ENCODE measurements around the gene ZNF627. TPM values are rescaled to one million over a fixed set of nuclear protein-coding genes. Genes with fewer than 3 reads are reported as not detected.

The ZNF627 gene
- total and polyA plus RNA-seq, 10 donors, result 4.5 to 14.5 (median 11.9) TPM

- no peak for TF ChIP-seq POLR2A (IDR thresholded peaks at IDR 0.05)
- TF ChIP-seq CTCF (IDR thresholded peaks at IDR 0.05 in 8 of 11, conservative IDR thresholded peaks at IDR 0.05 in 3 of 11), result peak in 6 of 11 experiments; percentile 3 to 58 (median 46)
- TF ChIP-seq POLR2AphosphoS5 (IDR thresholded peaks at IDR 0.05), result no peak
- Histone ChIP-seq H3K27ac (no peak overlapping the region), H3K27me3 (replicated peaks in 1 of 7) (no peaks in the 10 kb centered on the region), H3K9me3 (no peaks in the 10 kb centered on the region), H3K36me3 (no peaks in the 10 kb centered on the region), H3K4me3 (no peak overlapping the region), H3K4me1 (peaks cover 4 to 42% (median 19%) of the 10 kb centered on the region in 6 donors)
- intact Hi-C loops (cut with DNase I; ENCODE audit: low total_unique reads), result loop anchor here (5.0 kb wide), 1 partner anchor 346 kb away; no protein-coding TSS in a partner anchor
- 76 to 87% (median 81%) methylated on average over 13 of the region's 13 CpGs for WGBS, 5 donors
- no peak for DNase-seq
These were observed 9.2 kb upstream of the ZNF627 start for GRCh38 chr19:11587975-11588631.

GRCh38 chr19:11594084-11594483, 3.2 kb upstream of the ZNF627 start:
- H3K9me3 ChIP-seq, result no peaks in the 10 kb centered on the region
- no peak overlapping the region for H3K4me3 ChIP-seq
- DNase-seq, result no peak
- TF ChIP-seq POLR2AphosphoS5 (IDR thresholded peaks at IDR 0.05), result no peak
- no peak for TF ChIP-seq POLR2A (IDR thresholded peaks at IDR 0.05)
- no peak for TF ChIP-seq CTCF (IDR thresholded peaks at IDR 0.05 in 8 of 11, conservative IDR thresholded peaks at IDR 0.05 in 3 of 11)
- H3K4me1 ChIP-seq, result peaks cover 9 to 28% (median 13%) of the 10 kb centered on the region in 6 donors
- 76 to 92% (median 85%) methylated on average over 4 of the region's 4 CpGs for WGBS, 5 donors
- no peaks in the 10 kb centered on the region for H3K27me3 ChIP-seq (replicated peaks in 1 of 7)
- intact Hi-C loops (cut with DNase I; ENCODE audit: low total_unique reads), result no loop called here
- no peak overlapping the region for H3K27ac ChIP-seq
- no peaks in the 10 kb centered on the region for H3K36me3 ChIP-seq

GRCh38 chr19:11596156-11596555, 1.1 kb upstream of the ZNF627 start:
- H3K9me3 ChIP-seq, result no peaks in the 10 kb centered on the region
- intact Hi-C loops (cut with DNase I; ENCODE audit: low total_unique reads), result no loop called here
- H3K4me3 ChIP-seq, result peak overlapping the region in 1 of 8 donors; percentile 77
- no peaks in the 10 kb centered on the region for H3K36me3 ChIP-seq
- peak overlapping the region in 6 of 8 donors; percentile 13 to 92 (median 89) for H3K27ac ChIP-seq
- TF ChIP-seq POLR2AphosphoS5 (IDR thresholded peaks at IDR 0.05) (peak in 2 of 3 donors; percentile 47 to 69), CTCF (IDR thresholded peaks at IDR 0.05 in 8 of 11, conservative IDR thresholded peaks at IDR 0.05 in 3 of 11) (no peak), POLR2A (IDR thresholded peaks at IDR 0.05) (no peak)
- DNase-seq, result no peak
- no peaks in the 10 kb centered on the region for H3K27me3 ChIP-seq (replicated peaks in 1 of 7)
- H3K4me1 ChIP-seq, result peaks cover 9 to 48% (median 18%) of the 10 kb centered on the region in 6 donors
- WGBS, 5 donors, result 61 to 83% (median 74%) methylated on average over 10 of the region's 10 CpGs

GRCh38 chr19:11598103-11598483, 810 bp downstream of the ZNF627 start:
- TF ChIP-seq POLR2A (IDR thresholded peaks at IDR 0.05), result no peak
- no peak for TF ChIP-seq POLR2AphosphoS5 (IDR thresholded peaks at IDR 0.05)
- TF ChIP-seq CTCF (IDR thresholded peaks at IDR 0.05 in 8 of 11, conservative IDR thresholded peaks at IDR 0.05 in 3 of 11), result no peak
- Histone ChIP-seq H3K36me3 (no peaks in the 10 kb centered on the region), H3K4me3 (peak overlapping the region; percentile 65 to 92 (median 82)), H3K27me3 (replicated peaks in 1 of 7) (no peaks in the 10 kb centered on the region), H3K9me3 (no peaks in the 10 kb centered on the region), H3K27ac (peak overlapping the region in 7 of 8 donors; percentile 88 to 95 (median 91)), H3K4me1 (peaks cover 9 to 48% (median 18%) of the 10 kb centered on the region in 6 donors)
- intact Hi-C loops (cut with DNase I; ENCODE audit: low total_unique reads), result no loop called here
- 57 to 72% (median 66%) methylated on average over 10 of the region's 10 CpGs for WGBS, 5 donors
- no peak for DNase-seq

All from spleen (tissue), 11 donors.